ENCODE measurements around the gene TMLHE. TPM values are rescaled to one million over a fixed set of nuclear protein-coding genes. Genes with fewer than 3 reads are reported as not detected.
"Not testable (repeated sequence)": the region's sequence is repeated elsewhere in the genome, so short reads cannot be mapped to it uniquely, and the experiment has no call there.

TMLHE gene
- total RNA-seq, 2 donors from 2014 or later = 15.8 to 26.5 TPM

- no peak for TF ChIP-seq CTCF (IDR thresholded peaks at IDR 0.05)
- DNase-seq (ENCODE audit: low spot score) = no peak
- Histone ChIP-seq H3K27me3 (no peaks in the 10 kb centered on the region), H3K27ac (no peak overlapping the region), H3K4me1 (no peaks in the 10 kb centered on the region), H3K9me3 (peaks cover 0 to 4% of the 10 kb centered on the region in 2 donors), H3K36me3 (peaks cover 11% of the 10 kb centered on the region), H3K4me3 (no peak overlapping the region)
Measured at GRCh38 chrX:155514225-155514624, 98.5 kb downstream of the TMLHE start.

- no peak for DNase-seq (ENCODE audit: low spot score)
- H3K27ac ChIP-seq = no peak overlapping the region
- no peak for TF ChIP-seq CTCF (IDR thresholded peaks at IDR 0.05)
- no peaks in the 10 kb centered on the region for H3K36me3 ChIP-seq
- no peaks in the 10 kb centered on the region for H3K27me3 ChIP-seq
- no peaks in the 10 kb centered on the region for H3K9me3 ChIP-seq
- no peak overlapping the region for H3K4me3 ChIP-seq
- H3K4me1 ChIP-seq = no peaks in the 10 kb centered on the region
Measured at GRCh38 chrX:155505296-155505695, 107.5 kb downstream of the TMLHE start.

- not testable (repeated sequence) for H3K9me3 ChIP-seq, H3K36me3 ChIP-seq, H3K4me1 ChIP-seq
Measured at GRCh38 chrX:155495134-155495533, 117.6 kb downstream of the TMLHE start.

GRCh38 chrX:155491421-155491820 lies 121.3 kb downstream of the TMLHE start:
- H3K27ac ChIP-seq; H3K4me1 ChIP-seq; H3K27me3 ChIP-seq; DNase-seq (ENCODE audit: low spot score); H3K36me3 ChIP-seq; H3K9me3 ChIP-seq; H3K4me3 ChIP-seq: not testable (repeated sequence)

More at GRCh38 chrX:155495134-155495533, 117.6 kb downstream of the TMLHE start:
- not testable (repeated sequence) for H3K27me3 ChIP-seq; DNase-seq (ENCODE audit: low spot score); H3K27ac ChIP-seq; H3K4me3 ChIP-seq

- not testable (repeated sequence) for H3K27me3 ChIP-seq; DNase-seq (ENCODE audit: low spot score); H3K36me3 ChIP-seq; H3K27ac ChIP-seq; H3K9me3 ChIP-seq; H3K4me3 ChIP-seq; H3K4me1 ChIP-seq
Measured at GRCh38 chrX:155477136-155477535, 135.6 kb downstream of the TMLHE start.

GRCh38 chrX:155466269-155466938 lies 146.3 kb downstream of the TMLHE start:
- not testable (repeated sequence) for H3K4me3 ChIP-seq; H3K9me3 ChIP-seq; H3K27me3 ChIP-seq; DNase-seq (ENCODE audit: low spot score); H3K36me3 ChIP-seq; H3K4me1 ChIP-seq; H3K27ac ChIP-seq

GRCh38 chrX:155460501-155460900 lies 152.3 kb downstream of the TMLHE start:
- H3K27ac ChIP-seq; H3K36me3 ChIP-seq; H3K9me3 ChIP-seq; H3K4me1 ChIP-seq; H3K4me3 ChIP-seq; DNase-seq (ENCODE audit: low spot score); H3K27me3 ChIP-seq: not testable (repeated sequence)

- not testable (repeated sequence) for H3K27me3 ChIP-seq; H3K27ac ChIP-seq; H3K4me3 ChIP-seq; H3K9me3 ChIP-seq; DNase-seq (ENCODE audit: low spot score); H3K4me1 ChIP-seq; H3K36me3 ChIP-seq
Measured at GRCh38 chrX:155458471-155458870, 154.3 kb downstream of the TMLHE start, which contains the start of gene F8A3. F8A3 (minus strand) TSS chrX:155458620; CDS start chrX:155458600, 20 bp downstream.

- H3K36me3 ChIP-seq; H3K27me3 ChIP-seq; H3K4me3 ChIP-seq; H3K9me3 ChIP-seq; H3K27ac ChIP-seq; DNase-seq (ENCODE audit: low spot score); H3K4me1 ChIP-seq: not testable (repeated sequence)
Measured at GRCh38 chrX:155457761-155458447, 154.8 kb downstream of the TMLHE start.

Data from right atrium auricular region (tissue), 2 donors.